Panc1 (cell line): ENCODE measurements around the gene NTNG1. TPM values are rescaled to one million over a fixed set of nuclear protein-coding genes. Genes with fewer than 3 reads are reported as not detected.
"Not testable (repeated sequence)": the region's sequence is repeated elsewhere in the genome, so short reads cannot be mapped to it uniquely, and the experiment has no call there.

Source experiments
- ATAC-seq: fragments of 200-7000 bp; cut with Tn5 transposase; 2 replicates; pipeline ENCODE4 v1.9.1; 2020; ENCODE audit warnings: mild to moderate bottlenecking, moderate library complexity
- BruUV-seq: library from RNA; stranded (reverse); fragments of 400-500 nt; replicated peaks from 2 replicates; lab custom pipeline; 2021; lab: Mats Ljungman, UMichigan
- CTCF ChIA-PET: fragments of 300-600 bp; sonication (Branson Sonifier 250); formaldehyde crosslinking; loops from one replicate; lab custom pipeline; 2022; ENCODE audit warnings: antibody characterized with exemption; lab: Charles Lee
- POLR2A ChIA-PET: fragments of 300-600 bp; sonication (Branson Sonifier 250); formaldehyde crosslinking; loops from one replicate; lab custom pipeline; 2022; ENCODE audit warnings: antibody characterized with exemption; lab: Charles Lee
- DNase-seq: peaks from one replicate; pipeline ENCODE4 v3.0.0-alpha.2; 2010; ENCODE audit warnings: low read depth, low spot score
- H3K27ac ChIP-seq: 2 replicates; pipeline ENCODE4 v1.5.1; 2011; ENCODE audit warnings: mild to moderate bottlenecking, low read length, inconsistent platforms
- H3K27me3 ChIP-seq: fragments of 200-500 bp; sonication (Bioruptor generic); 2 replicates; pipeline ENCODE4 v1.6.0; 2014; ENCODE audit warnings: low read length, inconsistent platforms; ENCODE audit not compliant: control insufficient read depth, insufficient read depth
- H3K36me3 ChIP-seq: fragments of 200-500 bp; sonication (Bioruptor generic); 2 replicates; pipeline ENCODE4 v1.5.1; 2014; ENCODE audit warnings: inconsistent platforms, mild to moderate bottlenecking, low read length, moderate library complexity; ENCODE audit not compliant: control insufficient read depth, insufficient read depth
- H3K4me1 ChIP-seq: 2 replicates; pipeline ENCODE4 v1.5.1; 2011; ENCODE audit warnings: inconsistent platforms, mild to moderate bottlenecking, low read length, moderate library complexity; ENCODE audit not compliant: control insufficient read depth, insufficient read depth
- H3K4me3 ChIP-seq, 2 experiments: 2 replicates each; pipeline ENCODE4 v1.5.1; 2011 to 2012; ENCODE audit warnings: low read depth in 2 of 2, low read length in 2 of 2, mild to moderate bottlenecking in 2 of 2, inconsistent platforms in 1 of 2, moderate library complexity in 1 of 2
- H3K9me3 ChIP-seq: fragments of 200-500 bp; sonication (Bioruptor generic); 2 replicates; pipeline ENCODE4 v1.5.1; 2014; ENCODE audit warnings: low read depth, mild to moderate bottlenecking, inconsistent platforms, low read length, moderate library complexity; ENCODE audit not compliant: control insufficient read depth, insufficient read depth
- CTCF ChIP-seq: fragments of 450-650 bp; IDR thresholded peaks from 2 replicates; pipeline ENCODE4 v1.5.1; 2017; ENCODE audit warnings: mild to moderate bottlenecking
- POLR2AphosphoS5 ChIP-seq: IDR thresholded peaks from 2 replicates; pipeline ENCODE4 v1.6.1; 2012; ENCODE audit warnings: mild to moderate bottlenecking, low read depth, low read length, moderate library complexity
- SIN3A ChIP-seq: IDR thresholded peaks from 2 replicates; pipeline ENCODE4 v1.6.1; 2012; ENCODE audit warnings: low read depth, mild to moderate bottlenecking, low read length, moderate library complexity, borderline replicate concordance; ENCODE audit not compliant: insufficient read depth
- TCF7L2 ChIP-seq: IDR thresholded peaks from 2 replicates; pipeline ENCODE4 v1.6.1; 2011; ENCODE audit warnings: mild to moderate bottlenecking, low read depth, low read length, inconsistent platforms
- in situ Hi-C: cut with HindIII; loops from 2 replicates; pipeline ENCODE4 v1.10.0; 2016; ENCODE audit warnings: low sequenced_read_pairs, low pct_unique_long_range_greater_than_20kb
- intact Hi-C: fragments of 100-400 bp; cut with micrococcal nuclease; formaldehyde crosslinking; loops from one replicate; pipeline ENCODE4 v1.10.0; 2022; ENCODE audit not compliant: unreplicated experiment
- total RNA-seq: library from RNA; stranded (reverse); gene quantifications from one replicate; pipeline ENCODE4 v1.2.1, GENCODE V29; 2021; ENCODE audit not compliant: unreplicated experiment
- TF ChIP-seq, protein P1 (sequence below), 2 experiments: IDR thresholded peaks; 2 replicates each; pipeline ENCODE4 v1.6.1; 2011 to 2012; ENCODE audit warnings: low read depth in 2 of 2, control low read depth in 1 of 2, low read length in 1 of 2, mild to moderate bottlenecking in 1 of 2, moderate library complexity in 1 of 2; ENCODE audit not compliant: insufficient read depth in 1 of 2

Gene NTNG1
- total RNA-seq, 1 experiment from 2014 or later, result 0.13 TPM

- ChIA-PET POLR2A (no interaction called here), CTCF (no interaction called here)
- TF ChIP-seq TCF7L2 (no peak), POLR2AphosphoS5 (no peak)
- no peak overlapping the region for H3K4me3 ChIP-seq
- intact Hi-C loops, result no loop called here
- H3K9me3 ChIP-seq, result no peaks in the 10 kb centered on the region
- BruUV-seq, result no TSS peak
- no peaks in the 10 kb centered on the region for H3K4me1 ChIP-seq
- in situ Hi-C loops, result no loop called here
- no peaks in the 10 kb centered on the region for H3K27me3 ChIP-seq
- no peak overlapping the region for H3K27ac ChIP-seq
- no peaks in the 10 kb centered on the region for H3K36me3 ChIP-seq
- no peak for DNase-seq
- ATAC-seq, result no peak
Measured at GRCh38 chr1:107230121-107230520, 89.3 kb downstream of the NTNG1 start.

DNA sequence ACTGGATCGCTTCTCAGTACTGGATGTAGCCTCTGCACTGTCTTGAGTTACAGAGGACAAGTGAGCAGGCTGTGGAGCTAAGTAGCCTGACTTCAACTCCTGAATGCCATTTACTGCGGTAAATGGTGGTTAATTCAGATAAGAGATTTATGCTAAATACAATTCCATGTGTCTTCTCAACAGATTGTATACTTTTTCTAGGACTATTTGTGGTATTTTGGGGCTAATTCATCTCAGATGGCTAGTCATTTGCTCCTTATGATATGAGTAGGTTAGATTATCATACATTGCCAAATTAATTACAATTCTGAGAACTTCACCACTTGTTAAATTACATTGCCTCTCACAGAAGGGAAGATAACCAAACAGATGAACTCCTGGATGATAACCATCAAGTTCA lies 90.5 kb downstream of the NTNG1 start:
- no peaks in the 10 kb centered on the region for H3K9me3 ChIP-seq
- intact Hi-C loops (no loop called here), in situ Hi-C loops (no loop called here)
- H3K27ac ChIP-seq, result no peak overlapping the region
- ChIA-PET CTCF (no interaction called here), POLR2A (no interaction called here)
- no peaks in the 10 kb centered on the region for H3K4me1 ChIP-seq
- no TSS peak for BruUV-seq
- ATAC-seq (no peak), DNase-seq (no peak)
- H3K27me3 ChIP-seq, result no peaks in the 10 kb centered on the region
- no peaks in the 10 kb centered on the region for H3K36me3 ChIP-seq
- TF ChIP-seq POLR2AphosphoS5 (no peak), SIN3A (no peak), CTCF (no peak)
- TF ChIP-seq, protein P1, sequence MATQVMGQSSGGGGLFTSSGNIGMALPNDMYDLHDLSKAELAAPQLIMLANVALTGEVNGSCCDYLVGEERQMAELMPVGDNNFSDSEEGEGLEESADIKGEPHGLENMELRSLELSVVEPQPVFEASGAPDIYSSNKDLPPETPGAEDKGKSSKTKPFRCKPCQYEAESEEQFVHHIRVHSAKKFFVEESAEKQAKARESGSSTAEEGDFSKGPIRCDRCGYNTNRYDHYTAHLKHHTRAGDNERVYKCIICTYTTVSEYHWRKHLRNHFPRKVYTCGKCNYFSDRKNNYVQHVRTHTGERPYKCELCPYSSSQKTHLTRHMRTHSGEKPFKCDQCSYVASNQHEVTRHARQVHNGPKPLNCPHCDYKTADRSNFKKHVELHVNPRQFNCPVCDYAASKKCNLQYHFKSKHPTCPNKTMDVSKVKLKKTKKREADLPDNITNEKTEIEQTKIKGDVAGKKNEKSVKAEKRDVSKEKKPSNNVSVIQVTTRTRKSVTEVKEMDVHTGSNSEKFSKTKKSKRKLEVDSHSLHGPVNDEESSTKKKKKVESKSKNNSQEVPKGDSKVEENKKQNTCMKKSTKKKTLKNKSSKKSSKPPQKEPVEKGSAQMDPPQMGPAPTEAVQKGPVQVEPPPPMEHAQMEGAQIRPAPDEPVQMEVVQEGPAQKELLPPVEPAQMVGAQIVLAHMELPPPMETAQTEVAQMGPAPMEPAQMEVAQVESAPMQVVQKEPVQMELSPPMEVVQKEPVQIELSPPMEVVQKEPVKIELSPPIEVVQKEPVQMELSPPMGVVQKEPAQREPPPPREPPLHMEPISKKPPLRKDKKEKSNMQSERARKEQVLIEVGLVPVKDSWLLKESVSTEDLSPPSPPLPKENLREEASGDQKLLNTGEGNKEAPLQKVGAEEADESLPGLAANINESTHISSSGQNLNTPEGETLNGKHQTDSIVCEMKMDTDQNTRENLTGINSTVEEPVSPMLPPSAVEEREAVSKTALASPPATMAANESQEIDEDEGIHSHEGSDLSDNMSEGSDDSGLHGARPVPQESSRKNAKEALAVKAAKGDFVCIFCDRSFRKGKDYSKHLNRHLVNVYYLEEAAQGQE (IDR thresholded peaks at IDR 0.05; ENCODE audit: insufficient read depth in 1 of 2, low read depth in 2 of 2, low read length in 1 of 2), result no peak
- no peak overlapping the region for H3K4me3 ChIP-seq

DNA sequence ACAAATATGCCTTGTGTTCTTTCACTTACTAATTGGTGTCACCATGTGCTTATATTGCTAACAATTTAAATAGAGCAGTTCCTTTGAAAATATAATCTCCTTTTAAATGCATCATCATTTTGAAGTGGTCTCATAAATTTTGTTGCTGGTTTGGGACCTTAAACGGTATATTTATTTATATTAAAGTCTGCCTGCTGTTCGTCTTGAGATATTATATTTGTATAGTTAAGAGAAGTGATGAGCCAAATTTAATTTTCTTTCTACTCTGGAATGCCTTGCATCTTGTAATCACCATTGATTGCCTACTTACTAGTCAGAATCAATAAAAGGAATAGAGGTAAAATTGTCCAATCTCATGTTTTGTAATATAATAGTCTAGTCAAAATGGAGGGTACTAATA lies 91.6 kb downstream of the NTNG1 start:
- intact Hi-C loops, result no loop called here
- BruUV-seq, result no TSS peak
- no peak for ATAC-seq
- no peak for DNase-seq
- H3K4me1 ChIP-seq, result no peaks in the 10 kb centered on the region
- in situ Hi-C loops, result no loop called here
- TF ChIP-seq, protein P1 (IDR thresholded peaks at IDR 0.05; ENCODE audit: insufficient read depth in 1 of 2, low read depth in 2 of 2, low read length in 1 of 2), result no peak
- no peak for TF ChIP-seq TCF7L2
- no peak overlapping the region for H3K4me3 ChIP-seq
- H3K27me3 ChIP-seq, result no peaks in the 10 kb centered on the region
- no peak overlapping the region for H3K27ac ChIP-seq
- ChIA-PET POLR2A (no interaction called here), CTCF (no interaction called here)
- no peaks in the 10 kb centered on the region for H3K36me3 ChIP-seq
- no peaks in the 10 kb centered on the region for H3K9me3 ChIP-seq

DNA sequence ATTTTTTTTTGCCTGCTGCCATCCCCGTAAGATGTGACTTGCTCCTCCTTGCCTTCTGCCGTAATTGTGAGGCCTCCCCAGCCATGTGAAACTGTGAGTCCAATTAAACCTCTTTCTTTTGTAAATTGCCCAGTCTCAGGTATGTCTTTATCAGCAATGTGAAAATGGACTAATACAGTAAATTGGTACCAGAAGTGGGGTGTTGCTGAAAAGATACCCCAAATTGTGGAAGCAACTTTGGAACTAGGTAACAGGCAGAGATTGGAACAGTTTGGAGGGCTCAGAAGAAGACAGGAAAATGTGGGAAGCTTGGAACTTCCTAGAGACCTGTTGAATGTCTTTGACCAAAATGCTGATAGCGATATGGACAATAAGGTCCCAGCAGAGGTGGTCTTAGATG lies 95.9 kb downstream of the NTNG1 start:
- in situ Hi-C loops, intact Hi-C loops, CTCF ChIA-PET, H3K4me1 ChIP-seq, H3K27me3 ChIP-seq, BruUV-seq, DNase-seq, H3K27ac ChIP-seq, H3K9me3 ChIP-seq, ATAC-seq, H3K4me3 ChIP-seq, POLR2A ChIA-PET, H3K36me3 ChIP-seq: not testable (repeated sequence)
